K562 (cell line): Measurements from ENCODE around the gene LGR6. TPM values are rescaled to one million over a fixed set of nuclear protein-coding genes. Genes with fewer than 3 reads are reported as not detected.

Source experiments
- ATAC-seq: fragments of 200-7000 bp; cut with Tn5 transposase; 3 replicates; pipeline ENCODE4 v1.9.1; 2020; ENCODE audit warnings: moderate library complexity
- BruUV-seq: library from RNA; stranded (reverse); fragments of 400-500 nt; replicated peaks from 2 replicates; lab custom pipeline; 2021; lab: Mats Ljungman, UMichigan
- CTCF ChIA-PET: fragments of 300-600 bp; formaldehyde crosslinking; extraction: SDS; loops from one replicate; lab custom pipeline; 2021; ENCODE audit warnings: low intra/inter-chr PET ratio; lab: Yijun Ruan, JAX
- POLR2A ChIA-PET: fragments of 300-600, 350-650 bp; sonication (Branson Sonifier 250); formaldehyde crosslinking; extraction: SDS; loops from one replicate; lab custom pipeline; 2021; ENCODE audit warnings: antibody characterized with exemption, inconsistent platforms; lab: Yijun Ruan, JAX
- DNase-seq, 4 experiments: peaks; one replicate each; pipeline versions ENCODE4 v3.0.0 to v3.0.0-alpha.2; 2011 to 2018; ENCODE audit warnings: low spot score in 3 of 4, mixed read lengths in 3 of 4; ENCODE audit errors: extremely low read depth in 1 of 4
- FAIRE-seq: peaks from 2 replicates; lab custom pipeline; 2011; peaks lifted over from hg19 to GRCh38; lab: Jason Lieb, UNC
- H2AFZ ChIP-seq: 2 replicates; pipeline ENCODE4 v1.6.0; 2011; ENCODE audit warnings: low read depth, low read length, control low read depth, inconsistent platforms
- H3K27ac ChIP-seq: fragments of 200-600 bp; 3 replicates; pipeline ENCODE4 v1.8.0; 2011; ENCODE audit warnings: low read depth, mild to moderate bottlenecking, control low read depth, inconsistent platforms, low read length, moderate library complexity, mixed read lengths; ENCODE audit errors: extremely low read depth
- H3K27me3 ChIP-seq, 2 experiments: fragments of 300-600 bp in 1 of 2; 2 replicates in 1 of 2; 3 replicates in 1 of 2; pipeline versions ENCODE4 v1.6.0 to v1.8.0; 2011; ENCODE audit warnings: inconsistent platforms in 2 of 2, low read length in 2 of 2, mild to moderate bottlenecking in 1 of 2, mixed read lengths in 1 of 2, moderate library complexity in 1 of 2; ENCODE audit not compliant: control insufficient read depth in 2 of 2, insufficient read depth in 2 of 2
- H3K36me3 ChIP-seq: fragments of 300-600 bp; 3 replicates; pipeline ENCODE4 v1.8.0; 2011; ENCODE audit warnings: mild to moderate bottlenecking, low read length, inconsistent platforms; ENCODE audit not compliant: control insufficient read depth, insufficient read depth
- H3K4me1 ChIP-seq, 2 experiments: fragments of 200-600 bp in 1 of 2; replicated peaks in 1 of 2; 2 replicates in 1 of 2; 3 replicates in 1 of 2; pipeline versions ENCODE4 v1.5.1 to v1.8.0; 2011; ENCODE audit warnings: inconsistent platforms in 2 of 2, low read length in 2 of 2, mild to moderate bottlenecking in 1 of 2, mixed read lengths in 1 of 2, moderate library complexity in 1 of 2; ENCODE audit not compliant: control insufficient read depth in 2 of 2, insufficient read depth in 2 of 2
- H3K4me2 ChIP-seq: 2 replicates; pipeline ENCODE4 v1.6.1; 2011; ENCODE audit warnings: low read length, control low read depth, inconsistent platforms, mixed read lengths; ENCODE audit not compliant: insufficient read depth
- H3K4me3 ChIP-seq: fragments of 200-600 bp; sonication (generic), shearing (Covaris generic); 2 replicates; pipeline ENCODE4 v1.5.1; 2016; ENCODE audit warnings: control low read depth, inconsistent platforms
- H3K79me2 ChIP-seq: fragments of 200-600 bp; 3 replicates; pipeline ENCODE4 v1.8.0; 2011; ENCODE audit warnings: low read length, inconsistent platforms; ENCODE audit not compliant: control insufficient read depth, insufficient read depth
- H3K9ac ChIP-seq, 2 experiments: 2 replicates each; pipeline versions ENCODE4 v1.6.0 to v1.6.1; 2011; ENCODE audit warnings: low read depth in 2 of 2, low read length in 2 of 2, control low read depth in 1 of 2, inconsistent platforms in 1 of 2, mild to moderate bottlenecking in 1 of 2, mixed read lengths in 1 of 2; ENCODE audit not compliant: insufficient read depth in 1 of 2
- H3K9me1 ChIP-seq: one replicate; pipeline ENCODE4 v1.6.0; 2011; ENCODE audit warnings: inconsistent platforms, mild to moderate bottlenecking, low read length, moderate library complexity; ENCODE audit not compliant: control insufficient read depth, insufficient read depth
- H3K9me3 ChIP-seq: replicated peaks from 2 replicates; pipeline ENCODE4 v1.5.1; 2011; ENCODE audit warnings: low read depth, low read length, inconsistent platforms; ENCODE audit not compliant: control insufficient read depth, insufficient read depth
- H4K20me1 ChIP-seq: replicated peaks from 2 replicates; pipeline ENCODE4 v1.6.1; 2011; ENCODE audit warnings: low read length, inconsistent platforms, mixed read lengths; ENCODE audit not compliant: control insufficient read depth, insufficient read depth
- ARHGAP35 ChIP-seq: fragments of 450-650 bp; IDR thresholded peaks from 2 replicates; pipeline ENCODE4 v1.6.1; 2018; ENCODE audit not compliant: partially characterized antibody
- DNMT1 ChIP-seq: fragments of 450-650 bp; IDR thresholded peaks from 2 replicates; pipeline ENCODE4 v1.6.1; 2016; ENCODE audit warnings: antibody characterized with exemption, mild to moderate bottlenecking
- ELF2 ChIP-seq: fragments of 250-450 bp; sonication (Bioruptor Pico); IDR thresholded peaks from 2 replicates; pipeline ENCODE4 v1.5.0; 2021; ENCODE audit warnings: mild to moderate bottlenecking
- EZH2 ChIP-seq: IDR thresholded peaks from 2 replicates; pipeline ENCODE4 v1.6.1; 2012; ENCODE audit warnings: low read depth, mild to moderate bottlenecking, inconsistent platforms, low read length, borderline replicate concordance
- FUS ChIP-seq: fragments of 200-400 bp; formaldehyde crosslinking; optimal IDR thresholded peaks from 2 replicates; pipeline ENCODE3; 2017; ENCODE audit warnings: low read depth, low read length
- GATA2 ChIP-seq: sonication (generic); formaldehyde crosslinking; IDR thresholded peaks from 2 replicates; pipeline ENCODE4 v1.4.0; 2020; ENCODE audit warnings: mild to moderate bottlenecking, missing genetic modification reagents
- IFI16 ChIP-seq: fragments of 250-450 bp; sonication (Bioruptor Pico); IDR thresholded peaks from 2 replicates; pipeline ENCODE4 v2.1.2; 2022; ENCODE audit warnings: mild to moderate bottlenecking, inconsistent platforms
- KAT2B ChIP-seq: IDR thresholded peaks from one replicate; pipeline ENCODE4 v1.6.1; 2012; ENCODE audit warnings: low read depth, mild to moderate bottlenecking, control low read depth, inconsistent platforms, low read length, moderate library complexity
- KDM2B ChIP-seq: fragments of 250-450 bp; sonication (Bioruptor Pico); IDR thresholded peaks from 2 replicates; pipeline ENCODE4 v1.8.0; 2021; ENCODE audit warnings: mild to moderate bottlenecking, moderate library complexity
- RNF2 ChIP-seq: sonication (generic); IDR thresholded peaks from 2 replicates; pipeline ENCODE4 v1.6.1; 2016
- SREBF1 ChIP-seq: fragments of 150-350 bp; IDR thresholded peaks from 2 replicates; pipeline ENCODE4 v1.6.1; 2014; ENCODE audit warnings: antibody characterized with exemption, low read depth, low read length, borderline replicate concordance
- ZNF165 ChIP-seq: fragments of 250-450 bp; sonication (Bioruptor Pico); IDR thresholded peaks from 2 replicates; pipeline ENCODE4 v1.4.0; 2020; ENCODE audit warnings: borderline replicate concordance
- ZNF24 ChIP-seq: fragments of 450-650 bp; IDR thresholded peaks from 2 replicates; pipeline ENCODE4 v1.6.1; 2016
- WGBS: fragments of 100-300 bp; shearing (Covaris generic); methylation state at CpG from one replicate; pipeline ENCODE4 v1.1.6; 2016; ENCODE audit warnings: low coverage, mixed read lengths; ENCODE audit not compliant: insufficient coverage; ENCODE audit errors: missing lambda C conversion rate; 5-methylcytosine and 5-hydroxymethylcytosine counted together
- in situ Hi-C: fragments of 300-500 bp; cut with MboI; formaldehyde crosslinking; loops from 4 replicates; pipeline ENCODE4 v1.15.0; 2018; ENCODE audit warnings: inconsistent platforms, mixed read lengths
- intact Hi-C: fragments of 100-400 bp; cut with micrococcal nuclease; formaldehyde crosslinking; loops from 2 replicates; pipeline ENCODE4 v1.14.2; 2022
- polyA plus RNA-seq, 8 experiments: library from polyadenylated mRNA; depleted of rRNA in 4 of 8; stranded (reverse) in 5 of 8; unstranded in 3 of 8; fragments of >200 nt; fragmentation: Nextera tagmentation in 2 of 8; fragmentation: Illumina TruSeq in 1 of 8; extraction: Ambion mirVana in 2 of 8; extraction: Trizol in 1 of 8; gene quantifications; 2 replicates each; pipeline versions ENCODE4 v1.2.1 to v1.2.3, GENCODE V29; 2011 to 2014; ENCODE audit warnings: inconsistent platforms in 1 of 8, missing spikeins in 1 of 8
- total RNA-seq, 7 experiments: library from RNA; depleted of rRNA in 6 of 7; stranded (reverse); fragments of >200 nt in 6 of 7; fragmentation: Illumina TruSeq in 2 of 7; extraction: Trizol in 2 of 7; gene quantifications; 2 replicates each; pipeline versions ENCODE4 v1.2.1 to v1.2.3, GENCODE V29; 2011 to 2021; ENCODE audit warnings: low replicate concordance in 1 of 7
- TF ChIP-seq, protein P1 (sequence below): fragments of 450-650 bp; IDR thresholded peaks from 2 replicates; pipeline ENCODE4 v1.6.1; 2018; ENCODE audit warnings: mild to moderate bottlenecking, low read depth; ENCODE audit not compliant: partially characterized antibody
- TF ChIP-seq, protein P2 (sequence below): sonication (generic); formaldehyde crosslinking; IDR thresholded peaks from 2 replicates; pipeline ENCODE4 v1.8.0; 2022; ENCODE audit warnings: mild to moderate bottlenecking, missing genetic modification reagents
- TF ChIP-seq, protein P3 (sequence below): sonication (generic); formaldehyde crosslinking; IDR thresholded peaks from 2 replicates; pipeline ENCODE4 v1.8.0; 2022; ENCODE audit warnings: missing genetic modification reagents, mild to moderate bottlenecking, borderline replicate concordance
- TF ChIP-seq, protein P4 (sequence below): sonication (generic); IDR thresholded peaks from 2 replicates; pipeline ENCODE4 v1.6.1; 2016

The LGR6 gene
- total and polyA plus RNA-seq, 9 of the 15 experiments (the other 6 are each of a cell fraction or from before 2014, with no cell fraction given) = 0.01 to 0.54 (median 0.17) TPM; not detected in 1

DNA sequence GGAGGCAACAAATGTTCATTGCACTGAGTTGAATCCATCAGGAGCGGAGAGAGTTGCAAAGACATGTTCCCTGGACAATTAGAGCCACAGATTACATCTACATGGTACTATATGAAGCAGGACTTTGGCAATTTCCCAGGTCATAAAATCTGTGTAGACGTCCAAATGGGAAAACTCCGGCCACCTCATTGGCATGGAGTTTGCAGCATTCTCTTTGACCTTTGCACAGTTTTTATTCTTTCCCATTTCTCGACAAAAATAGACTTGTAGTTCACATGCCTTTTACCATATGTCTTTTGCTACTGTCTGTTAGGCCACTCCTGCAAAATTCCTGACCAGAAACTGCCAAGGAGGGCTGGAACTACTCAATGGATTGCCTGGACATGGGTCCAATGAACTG is 100.0 kb downstream of the LGR6 start (continued):
- no peak for TF ChIP-seq FUS
- no peak for TF ChIP-seq ZNF24
- no peak for TF ChIP-seq KDM2B (CRISPR knock-in tag)
- TF ChIP-seq, protein P1, sequence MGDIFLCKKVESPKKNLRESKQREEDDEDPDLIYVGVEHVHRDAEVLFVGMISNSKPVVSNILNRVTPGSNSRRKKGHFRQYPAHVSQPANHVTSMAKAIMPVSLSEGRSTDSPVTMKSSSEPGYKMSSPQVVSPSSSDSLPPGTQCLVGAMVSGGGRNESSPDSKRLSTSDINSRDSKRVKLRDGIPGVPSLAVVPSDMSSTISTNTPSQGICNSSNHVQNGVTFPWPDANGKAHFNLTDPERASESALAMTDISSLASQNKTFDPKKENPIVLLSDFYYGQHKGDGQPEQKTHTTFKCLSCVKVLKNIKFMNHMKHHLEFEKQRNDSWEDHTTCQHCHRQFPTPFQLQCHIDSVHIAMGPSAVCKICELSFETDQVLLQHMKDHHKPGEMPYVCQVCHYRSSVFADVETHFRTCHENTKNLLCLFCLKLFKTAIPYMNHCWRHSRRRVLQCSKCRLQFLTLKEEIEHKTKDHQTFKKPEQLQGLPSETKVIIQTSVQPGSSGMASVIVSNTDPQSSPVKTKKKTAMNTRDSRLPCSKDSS = no peak
- TF ChIP-seq, protein P2, sequence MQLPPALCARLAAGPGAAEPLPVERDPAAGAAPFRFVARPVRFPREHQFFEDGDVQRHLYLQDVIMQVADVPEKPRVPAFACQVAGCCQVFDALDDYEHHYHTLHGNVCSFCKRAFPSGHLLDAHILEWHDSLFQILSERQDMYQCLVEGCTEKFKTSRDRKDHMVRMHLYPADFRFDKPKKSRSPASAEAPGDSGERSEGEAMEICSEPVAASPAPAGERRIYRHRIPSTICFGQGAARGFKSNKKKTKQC = no peak
- no peak for TF ChIP-seq ZNF165 (CRISPR knock-in tag)
- TF ChIP-seq KAT2B = no peak
- no peak for TF ChIP-seq ELF2 (CRISPR knock-in tag)
- TF ChIP-seq RNF2 = no peak

DNA sequence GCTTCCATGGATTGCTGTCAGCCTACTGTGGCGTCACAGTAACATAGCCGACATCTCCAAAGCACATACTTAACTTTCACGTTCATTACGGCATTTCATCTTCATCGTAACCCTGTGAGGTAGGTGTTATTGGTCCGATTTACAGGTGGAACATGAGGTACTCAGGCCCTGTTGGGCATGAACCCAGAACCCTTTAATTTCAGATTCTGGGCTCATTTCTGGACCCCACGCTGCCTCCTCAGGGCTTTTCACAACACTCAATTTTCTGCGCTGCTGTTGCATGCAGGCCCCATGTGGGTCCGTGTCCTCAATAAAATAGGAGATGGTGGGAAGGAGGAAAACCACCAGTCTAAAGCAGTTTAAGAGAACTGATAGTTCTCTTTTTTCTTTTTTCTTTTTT is 108.6 kb downstream of the LGR6 start:
- FAIRE-seq = no peak
- no peaks in the 10 kb centered on the region for H3K36me3 ChIP-seq
- peaks cover 5% of the 10 kb centered on the region for H3K9me1 ChIP-seq
- H3K4me1 ChIP-seq = no peaks in the 10 kb centered on the region
- no TSS peak for BruUV-seq
- H3K4me2 ChIP-seq = no peak overlapping the region
- in situ Hi-C loops = loop anchor here (25.0 kb wide), 1 partner anchor 90 kb away; no protein-coding TSS in a partner anchor
- H3K79me2 ChIP-seq = no peaks in the 10 kb centered on the region
- TF ChIP-seq IFI16 (no peak), EZH2 (peak; percentile 95; the same call in 1 of the 2 replicates), GATA2 (CRISPR knock-in tag) (no peak), ARHGAP35 (no peak), DNMT1 (no peak), SREBF1 (no peak)
- TF ChIP-seq, protein P3, sequence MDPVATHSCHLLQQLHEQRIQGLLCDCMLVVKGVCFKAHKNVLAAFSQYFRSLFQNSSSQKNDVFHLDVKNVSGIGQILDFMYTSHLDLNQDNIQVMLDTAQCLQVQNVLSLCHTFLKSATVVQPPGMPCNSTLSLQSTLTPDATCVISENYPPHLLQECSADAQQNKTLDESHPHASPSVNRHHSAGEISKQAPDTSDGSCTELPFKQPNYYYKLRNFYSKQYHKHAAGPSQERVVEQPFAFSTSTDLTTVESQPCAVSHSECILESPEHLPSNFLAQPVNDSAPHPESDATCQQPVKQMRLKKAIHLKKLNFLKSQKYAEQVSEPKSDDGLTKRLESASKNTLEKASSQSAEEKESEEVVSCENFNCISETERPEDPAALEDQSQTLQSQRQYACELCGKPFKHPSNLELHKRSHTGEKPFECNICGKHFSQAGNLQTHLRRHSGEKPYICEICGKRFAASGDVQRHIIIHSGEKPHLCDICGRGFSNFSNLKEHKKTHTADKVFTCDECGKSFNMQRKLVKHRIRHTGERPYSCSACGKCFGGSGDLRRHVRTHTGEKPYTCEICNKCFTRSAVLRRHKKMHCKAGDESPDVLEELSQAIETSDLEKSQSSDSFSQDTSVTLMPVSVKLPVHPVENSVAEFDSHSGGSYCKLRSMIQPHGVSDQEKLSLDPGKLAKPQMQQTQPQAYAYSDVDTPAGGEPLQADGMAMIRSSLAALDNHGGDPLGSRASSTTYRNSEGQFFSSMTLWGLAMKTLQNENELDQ (CRISPR knock-in tag) = no peak
- TF ChIP-seq, protein P4, sequence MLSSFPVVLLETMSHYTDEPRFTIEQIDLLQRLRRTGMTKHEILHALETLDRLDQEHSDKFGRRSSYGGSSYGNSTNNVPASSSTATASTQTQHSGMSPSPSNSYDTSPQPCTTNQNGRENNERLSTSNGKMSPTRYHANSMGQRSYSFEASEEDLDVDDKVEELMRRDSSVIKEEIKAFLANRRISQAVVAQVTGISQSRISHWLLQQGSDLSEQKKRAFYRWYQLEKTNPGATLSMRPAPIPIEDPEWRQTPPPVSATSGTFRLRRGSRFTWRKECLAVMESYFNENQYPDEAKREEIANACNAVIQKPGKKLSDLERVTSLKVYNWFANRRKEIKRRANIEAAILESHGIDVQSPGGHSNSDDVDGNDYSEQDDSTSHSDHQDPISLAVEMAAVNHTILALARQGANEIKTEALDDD = no peak
- TF ChIP-seq, all 486 proteins: peak for 1
- no peak overlapping the region for H3K9ac ChIP-seq
- H3K9me3 ChIP-seq = no peaks in the 10 kb centered on the region
- peaks cover 3% of the 10 kb centered on the region; the same call in 1 of the 2 replicates for H4K20me1 ChIP-seq
- POLR2A ChIA-PET = interaction anchor here (1.2 to 1.5 kb wide), 2 partner anchors 10 to 14 kb away, joined by 5 to 7 read pairs; no protein-coding TSS in a partner anchor
- no peak overlapping the region for H3K4me3 ChIP-seq
- 4% methylated on average over 9 of the region's 9 CpGs for WGBS
- H3K27me3 ChIP-seq = peaks cover 47 to 95% of the 10 kb centered on the region in 2 experiments
- no peak overlapping the region for H2AFZ ChIP-seq
- CTCF ChIA-PET = no interaction called here
- intact Hi-C loops = no loop called here
- DNase-seq = no peak
- H3K27ac ChIP-seq = no peak overlapping the region
- no peak for ATAC-seq
